ENCODE results near the gene SPOCD1.

SPOCD1 gene

GRCh38 chr1:31749785-31750735, 65.8 kb downstream of the SPOCD1 start:
- no peak overlapping the region for H3K4me3 ChIP-seq (ENCODE audit: low read depth, low read length)
- no peak for DNase-seq (ENCODE audit: low read depth)

DNA sequence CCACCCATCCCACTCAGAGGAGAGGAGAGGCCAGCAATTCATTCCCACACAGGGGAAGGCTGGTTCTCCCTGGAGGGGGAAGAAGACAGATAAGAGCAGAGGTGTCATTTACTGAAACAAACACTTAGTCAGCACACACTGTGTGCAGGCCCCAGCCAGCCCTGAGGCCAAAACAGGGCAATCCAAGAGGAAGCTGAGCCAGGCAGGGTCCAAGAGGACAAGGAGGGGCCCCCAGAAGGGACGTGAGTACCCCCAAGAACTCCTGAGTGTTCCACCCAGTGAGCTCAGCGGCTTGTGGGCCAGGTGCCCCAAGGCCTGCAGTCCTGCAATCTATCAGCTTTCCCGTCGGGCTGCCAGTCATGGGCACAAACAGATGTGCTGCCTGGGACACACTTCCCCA, 67.5 kb downstream of the SPOCD1 start:
- no peak overlapping the region for H3K4me3 ChIP-seq (ENCODE audit: low read depth, low read length)
- no peak for DNase-seq (ENCODE audit: low read depth)

DNA sequence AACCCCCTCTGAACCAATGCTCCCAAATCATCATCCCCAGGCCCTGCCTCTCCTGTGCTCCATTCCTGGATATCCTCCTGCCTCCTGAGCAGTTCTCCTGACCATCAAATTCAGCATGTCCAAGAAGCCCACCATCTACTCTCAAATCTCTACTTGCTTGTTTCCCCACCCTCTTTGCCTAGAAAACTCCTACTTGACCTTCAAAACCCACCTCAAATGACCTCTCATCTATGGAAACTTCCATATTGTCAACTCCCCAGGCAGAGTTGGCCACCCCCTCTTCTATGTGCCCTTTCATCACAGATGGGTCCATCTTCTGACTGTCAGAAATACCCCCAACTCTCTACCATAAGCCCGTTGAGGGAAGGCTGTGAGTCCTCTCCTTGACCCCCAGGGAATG, 68.5 kb downstream of the SPOCD1 start:
- H3K4me3 ChIP-seq (ENCODE audit: low read depth, low read length): no peak overlapping the region
- no peak for DNase-seq (ENCODE audit: low read depth)

- DNase-seq (ENCODE audit: low read depth): no peak
- H3K4me3 ChIP-seq (ENCODE audit: low read depth, low read length): no peak overlapping the region
These were observed 69.1 kb downstream of the SPOCD1 start for GRCh38 chr1:31746687-31747086.

DNA sequence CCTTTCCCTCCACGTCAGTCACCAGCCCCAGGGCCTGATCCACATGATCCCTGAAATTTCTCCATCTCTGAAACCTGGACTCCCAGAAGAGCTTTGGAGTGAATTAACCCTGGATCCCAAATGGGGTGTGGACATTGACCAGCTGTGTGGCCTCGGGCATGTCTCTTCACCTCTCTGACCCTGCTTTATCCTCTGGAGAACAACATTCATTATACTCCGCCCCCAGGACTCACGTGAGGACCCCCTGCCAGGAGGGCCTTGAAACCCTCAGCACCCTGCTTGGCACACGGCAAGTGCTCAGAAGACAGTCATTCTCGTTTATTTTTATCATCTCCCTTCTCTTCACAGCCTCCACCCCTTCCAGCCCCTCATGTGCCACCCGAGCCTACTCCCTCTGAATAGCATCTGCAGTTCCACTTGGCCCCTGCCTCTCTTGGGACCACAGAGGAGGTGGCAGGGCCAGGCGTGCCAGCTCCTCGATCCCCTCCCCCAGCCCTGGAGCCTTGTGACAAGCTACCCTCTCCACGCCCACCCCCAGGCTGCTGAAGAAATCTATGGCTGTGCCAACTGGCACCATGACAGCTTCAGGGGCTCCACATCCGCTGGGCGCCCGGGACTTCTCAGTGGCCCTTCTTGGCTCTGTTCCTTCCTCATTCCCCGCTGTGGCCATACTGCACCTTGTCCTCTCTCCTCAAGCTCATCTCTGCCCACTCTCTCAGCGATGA, 69.7 kb downstream of the SPOCD1 start:
- no peak for DNase-seq (ENCODE audit: low read depth)

GRCh38 chr1:31745096-31745945, 70.5 kb downstream of the SPOCD1 start:
- no peak overlapping the region for H3K4me3 ChIP-seq (ENCODE audit: low read depth, low read length)
- no peak for DNase-seq (ENCODE audit: low read depth)

More for the DNA sequence above, 69.7 kb downstream of the SPOCD1 start:
- H3K4me3 ChIP-seq (ENCODE audit: low read depth, low read length): no peak overlapping the region

DNA sequence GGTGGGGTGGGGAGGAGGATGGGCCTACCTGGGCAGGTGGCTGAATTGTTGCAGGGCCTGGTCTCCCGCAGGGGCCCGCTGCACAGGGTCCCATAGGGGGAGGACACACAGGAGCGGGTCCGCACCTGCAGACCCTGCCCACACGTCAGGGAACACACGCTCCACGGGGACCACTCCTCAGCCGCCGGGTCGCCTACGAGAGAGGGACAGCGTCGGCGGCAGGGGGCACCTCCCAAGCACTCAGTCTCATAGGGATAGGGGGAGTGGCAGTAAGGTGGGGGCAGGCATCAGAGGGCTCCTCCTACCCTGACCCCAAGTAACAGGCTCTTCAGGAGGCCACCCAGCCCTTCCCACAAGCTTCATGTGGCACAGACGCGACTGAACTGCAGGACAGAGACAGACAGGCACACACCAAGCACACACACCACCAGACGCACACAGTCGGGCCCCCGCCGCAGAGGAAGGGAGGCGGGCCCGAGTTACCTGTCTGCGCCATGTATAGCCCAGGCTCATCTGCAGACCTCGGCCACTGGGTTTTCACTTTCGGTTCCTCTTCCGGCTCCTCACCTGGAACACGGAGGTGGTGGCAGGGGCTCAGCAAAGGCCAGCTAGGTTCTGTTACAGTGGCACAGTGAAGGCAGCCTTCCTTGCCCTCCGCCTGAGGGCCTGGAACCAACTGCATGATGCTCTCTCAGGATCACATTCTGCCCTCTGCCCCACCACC, 71.5 kb downstream of the SPOCD1 start:
- no peak for DNase-seq (ENCODE audit: low read depth)
- H3K4me3 ChIP-seq (ENCODE audit: low read depth, low read length): no peak overlapping the region

DNA sequence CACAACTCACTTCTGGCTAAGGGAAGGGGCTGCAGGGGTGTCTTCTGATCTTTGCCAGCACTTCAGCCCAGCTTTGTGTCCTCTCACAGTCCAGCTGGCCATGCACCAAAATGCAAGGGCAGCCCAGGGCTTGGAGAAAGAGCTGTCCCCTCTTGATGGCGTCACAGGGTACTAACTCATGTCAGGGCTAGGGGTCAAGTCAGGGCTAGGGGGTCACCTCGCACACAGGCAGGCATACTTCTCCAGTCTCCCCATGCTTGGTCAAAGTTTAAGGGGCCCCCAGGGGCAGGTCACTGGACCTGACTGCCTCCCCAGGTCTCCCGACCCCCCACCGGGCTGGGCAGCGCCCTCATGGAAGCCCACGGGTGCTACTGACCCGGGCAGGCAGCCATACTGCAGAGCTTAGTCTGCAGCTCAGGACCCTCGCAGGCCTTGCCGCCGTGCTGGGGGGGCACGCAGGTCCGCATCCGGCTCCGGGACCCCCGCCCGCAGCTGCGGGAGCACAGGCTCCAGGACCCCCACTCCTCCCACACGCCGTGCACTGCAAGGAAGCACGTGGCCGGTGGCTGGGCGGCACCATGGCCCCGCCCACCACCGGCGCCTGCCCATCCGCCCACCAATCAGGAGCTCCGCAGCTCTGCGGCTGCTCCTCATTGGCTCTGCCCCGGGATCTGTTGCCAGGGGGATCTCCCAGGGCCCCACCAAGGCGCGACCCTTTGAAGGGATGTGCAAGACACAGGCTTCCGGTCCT, 73.2 kb downstream of the SPOCD1 start:
- no peak overlapping the region for H3K4me3 ChIP-seq (ENCODE audit: low read depth, low read length)
- no peak for DNase-seq (ENCODE audit: low read depth)

Measured in skeletal muscle cell (primary cell).